HCT116 (cell line): ENCODE results near the gene CCL23. TPM values are rescaled to one million over a fixed set of nuclear protein-coding genes. Genes with fewer than 3 reads are reported as not detected.

Experiments used
- ATAC-seq: fragments of 200-7000 bp; cut with Tn5 transposase; 2 replicates; pipeline ENCODE4 v1.9.1; 2020; ENCODE audit warnings: mild to moderate bottlenecking, moderate library complexity
- BruUV-seq: library from RNA; stranded (reverse); fragments of 400-500 nt; replicated peaks from 2 replicates; lab custom pipeline; 2021; lab: Mats Ljungman, UMichigan
- CTCF ChIA-PET: fragments of 300-600 bp; sonication (Branson Sonifier 250); formaldehyde crosslinking; loops from one replicate; lab custom pipeline; 2021; ENCODE audit warnings: antibody characterized with exemption; lab: Charles Lee
- POLR2A ChIA-PET: fragments of 300-600, 350-600 bp; sonication (Branson Sonifier 250); formaldehyde crosslinking; loops from one replicate; lab custom pipeline; 2021; ENCODE audit warnings: antibody characterized with exemption; lab: Charles Lee
- RAD21 ChIA-PET, 2 experiments: fragments of 300-600 bp; sonication (Branson Sonifier 250); formaldehyde crosslinking; loops; one replicate each; lab custom pipeline; 2023; ENCODE audit warnings: low total read pairs in 2 of 2; ENCODE audit not compliant: uncharacterized antibody in 2 of 2, unreplicated experiment in 2 of 2, low non-redundant PET in 1 of 2; lab: Charles Lee
- DNase-seq: peaks from one replicate; pipeline ENCODE4 v3.0.0-alpha.2; 2010; ENCODE audit warnings: low read depth, low spot score
- H2AFZ ChIP-seq: fragments of 200-600 bp; shearing (Covaris generic), sonication (generic); 2 replicates; pipeline ENCODE4 v1.6.1; 2017; ENCODE audit warnings: low read depth, mixed run types, mixed read lengths, antibody characterized with exemption, low read length; ENCODE audit not compliant: poor library complexity, severe bottlenecking
- H3K27ac ChIP-seq: 2 replicates; pipeline ENCODE4 v1.5.1; 2012; ENCODE audit warnings: low read depth, low read length
- H3K27me3 ChIP-seq: fragments of 200-600 bp; sonication (generic); 2 replicates; pipeline ENCODE4 v1.6.1; 2016; ENCODE audit warnings: mixed run types, low read length, mixed read lengths; ENCODE audit not compliant: insufficient read depth
- H3K36me3 ChIP-seq, 2 experiments: fragments of 200-500 bp in 1 of 2; fragments of 200-600 bp in 1 of 2; sonication (Bioruptor generic) in 1 of 2; sonication (generic) in 1 of 2; 2 replicates each; pipeline versions ENCODE4 v1.5.1 to v1.6.1; 2014 to 2016; ENCODE audit warnings: low read length in 2 of 2, inconsistent platforms in 1 of 2, mixed read lengths in 1 of 2, mixed run types in 1 of 2; ENCODE audit not compliant: insufficient read depth in 2 of 2, control insufficient read depth in 1 of 2
- H3K4me1 ChIP-seq, 2 experiments: fragments of 200-600 bp in 1 of 2; sonication (generic) in 1 of 2; 2 replicates each; pipeline versions ENCODE4 v1.5.1 to v1.6.1; 2012 to 2017; ENCODE audit warnings: low read length in 2 of 2, inconsistent platforms in 1 of 2, mild to moderate bottlenecking in 1 of 2, mixed read lengths in 1 of 2, mixed run types in 1 of 2, moderate library complexity in 1 of 2; ENCODE audit not compliant: insufficient read depth in 2 of 2, control insufficient read depth in 1 of 2
- H3K4me2 ChIP-seq: fragments of 200-600 bp; sonication (generic); 2 replicates; pipeline ENCODE4 v1.6.1; 2017; ENCODE audit warnings: mixed run types, low read length, mixed read lengths
- H3K4me3 ChIP-seq, 2 experiments: fragments of 200-600 bp in 1 of 2; sonication (generic) in 1 of 2; replicated peaks in 1 of 2; 2 replicates each; pipeline ENCODE4 v1.5.1; 2011 to 2016; ENCODE audit warnings: low read length in 2 of 2, control low read depth in 1 of 2, low read depth in 1 of 2, mild to moderate bottlenecking in 1 of 2, mixed read lengths in 1 of 2, mixed run types in 1 of 2
- H3K79me2 ChIP-seq: fragments of 200-600 bp; sonication (generic); 2 replicates; pipeline ENCODE4 v1.6.1; 2017; ENCODE audit warnings: mild to moderate bottlenecking, mixed run types, low read length, moderate library complexity, mixed read lengths; ENCODE audit not compliant: insufficient read depth
- H3K9ac ChIP-seq: fragments of 200-600 bp; sonication (generic); 2 replicates; pipeline ENCODE4 v1.6.1; 2016; ENCODE audit warnings: low read length, mixed read lengths
- H3K9me2 ChIP-seq: fragments of 200-600 bp; sonication (generic), shearing (Covaris generic); 2 replicates; pipeline ENCODE4 v1.6.1; 2017; ENCODE audit warnings: mixed run types, mild to moderate bottlenecking, moderate library complexity; ENCODE audit not compliant: insufficient read depth
- H3K9me3 ChIP-seq, 2 experiments: fragments of 200-500 bp in 1 of 2; fragments of 200-600 bp in 1 of 2; sonication (Bioruptor generic) in 1 of 2; sonication (generic) in 1 of 2; 2 replicates each; pipeline ENCODE4 v1.6.1; 2014 to 2017; ENCODE audit warnings: low read length in 2 of 2, mixed read lengths in 2 of 2, inconsistent platforms in 1 of 2, low read depth in 1 of 2, mild to moderate bottlenecking in 1 of 2, mixed run types in 1 of 2, moderate library complexity in 1 of 2; ENCODE audit not compliant: control insufficient read depth in 1 of 2, insufficient read depth in 1 of 2
- H4K20me1 ChIP-seq: fragments of 200-600 bp; sonication (generic), shearing (Covaris generic); 2 replicates; pipeline ENCODE4 v1.6.1; 2017; ENCODE audit warnings: mixed run types, mild to moderate bottlenecking, moderate library complexity; ENCODE audit not compliant: insufficient read depth
- CBX3 ChIP-seq: IDR thresholded peaks from 2 replicates; pipeline ENCODE4 v1.6.1; 2012; ENCODE audit warnings: low read depth
- CEBPB ChIP-seq: IDR thresholded peaks from 2 replicates; pipeline ENCODE4 v1.6.1; 2012; ENCODE audit warnings: low read depth
- EGR1 ChIP-seq: IDR thresholded peaks from 2 replicates; pipeline ENCODE4 v1.6.1; 2012; ENCODE audit warnings: low read depth
- ELF1 ChIP-seq: IDR thresholded peaks from 2 replicates; pipeline ENCODE4 v1.6.1; 2012; ENCODE audit warnings: low read depth, borderline replicate concordance
- EZH2 ChIP-seq: fragments of 200-600 bp; sonication (generic); IDR thresholded peaks from 2 replicates; pipeline ENCODE4 v1.6.1; 2017; ENCODE audit warnings: antibody characterized with exemption, mixed run types
- EZH2phosphoT487 ChIP-seq: fragments of 200-600 bp; IDR thresholded peaks from 2 replicates; pipeline ENCODE4 v1.6.1; 2018; ENCODE audit warnings: antibody characterized with exemption, borderline replicate concordance
- FOSL1 ChIP-seq: IDR thresholded peaks from 2 replicates; pipeline ENCODE4 v1.6.1; 2012; ENCODE audit warnings: low read depth
- POLR2AphosphoS5 ChIP-seq: IDR thresholded peaks from 2 replicates; pipeline ENCODE4 v1.6.1; 2011; ENCODE audit warnings: mild to moderate bottlenecking, low read depth, low read length, moderate library complexity
- RAD21 ChIP-seq: IDR thresholded peaks from 2 replicates; pipeline ENCODE4 v1.6.1; 2012; ENCODE audit warnings: low read depth, mild to moderate bottlenecking
- SIN3A ChIP-seq: IDR thresholded peaks from 2 replicates; pipeline ENCODE4 v1.6.1; 2012; ENCODE audit warnings: low read depth
- SP1 ChIP-seq: IDR thresholded peaks from 2 replicates; pipeline ENCODE4 v1.6.1; 2012; ENCODE audit warnings: low read depth
- SRF ChIP-seq: IDR thresholded peaks from 2 replicates; pipeline ENCODE4 v1.6.1; 2012; ENCODE audit warnings: low read depth
- YY1 ChIP-seq: IDR thresholded peaks from 2 replicates; pipeline ENCODE4 v1.6.1; 2011; ENCODE audit warnings: low read length, low read depth, moderate library complexity, mild to moderate bottlenecking; ENCODE audit not compliant: insufficient replicate concordance; ENCODE audit errors: extremely low read depth
- ZNF274 ChIP-seq: fragments of 200-500 bp; sonication (Bioruptor generic); IDR thresholded peaks from 2 replicates; pipeline ENCODE4 v1.6.1; 2014; ENCODE audit warnings: mild to moderate bottlenecking, low read depth, low read length, inconsistent platforms
- intact Hi-C: fragments of 100-400 bp; cut with micrococcal nuclease; formaldehyde crosslinking; loops from 2 replicates; pipeline ENCODE4 v1.10.0; 2022
- total RNA-seq: library from RNA; stranded (reverse); gene quantifications from one replicate; pipeline ENCODE4 v1.2.1, GENCODE V29; 2021; ENCODE audit not compliant: unreplicated experiment
- TF ChIP-seq, protein P1 (sequence below), 3 experiments: fragments of 200-600 bp in 1 of 3; sonication (generic) in 1 of 3; IDR thresholded peaks in 2 of 3; conservative IDR thresholded peaks in 1 of 3; 2 replicates each; pipeline ENCODE4 v1.5.1; 2012 to 2017; ENCODE audit warnings: low read depth in 2 of 3, low read length in 2 of 3, antibody characterized with exemption in 1 of 3, borderline replicate concordance in 1 of 3, control low read depth in 1 of 3, mild to moderate bottlenecking in 1 of 3, mixed read lengths in 1 of 3, mixed run types in 1 of 3, moderate library complexity in 1 of 3; ENCODE audit not compliant: insufficient read depth in 1 of 3
- TF ChIP-seq, protein P2 (sequence below): IDR thresholded peaks from 2 replicates; pipeline ENCODE4 v1.6.1; 2012
- TF ChIP-seq, protein P3 (sequence below): IDR thresholded peaks from 2 replicates; pipeline ENCODE4 v1.6.1; 2011; ENCODE audit warnings: mild to moderate bottlenecking, low read length, moderate library complexity; ENCODE audit not compliant: insufficient replicate concordance; ENCODE audit errors: extremely low read depth

The CCL23 gene
- total RNA-seq, 1 experiment from 2014 or later: not detected

DNA sequence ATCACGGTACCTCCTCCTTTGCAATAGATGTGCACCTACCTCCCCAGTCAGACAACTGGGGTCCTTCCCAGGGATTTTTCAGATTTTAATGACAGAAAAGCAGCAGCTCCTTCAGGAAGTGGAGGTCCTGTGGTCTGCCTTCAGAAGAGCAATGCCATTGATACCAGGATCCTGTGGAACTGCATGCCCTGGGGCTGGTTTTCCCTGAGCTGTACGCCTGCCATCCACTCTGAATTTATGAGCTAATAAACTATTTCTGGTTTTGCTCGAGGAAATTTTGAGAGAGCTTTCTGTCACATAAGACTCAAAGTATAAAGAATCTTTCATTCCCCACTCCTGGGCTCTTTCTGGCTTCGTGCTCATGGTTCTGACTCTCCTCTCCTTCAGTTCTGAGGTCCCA, 10.0 kb upstream of the CCL23 start (continued):
- TF ChIP-seq, protein P1, sequence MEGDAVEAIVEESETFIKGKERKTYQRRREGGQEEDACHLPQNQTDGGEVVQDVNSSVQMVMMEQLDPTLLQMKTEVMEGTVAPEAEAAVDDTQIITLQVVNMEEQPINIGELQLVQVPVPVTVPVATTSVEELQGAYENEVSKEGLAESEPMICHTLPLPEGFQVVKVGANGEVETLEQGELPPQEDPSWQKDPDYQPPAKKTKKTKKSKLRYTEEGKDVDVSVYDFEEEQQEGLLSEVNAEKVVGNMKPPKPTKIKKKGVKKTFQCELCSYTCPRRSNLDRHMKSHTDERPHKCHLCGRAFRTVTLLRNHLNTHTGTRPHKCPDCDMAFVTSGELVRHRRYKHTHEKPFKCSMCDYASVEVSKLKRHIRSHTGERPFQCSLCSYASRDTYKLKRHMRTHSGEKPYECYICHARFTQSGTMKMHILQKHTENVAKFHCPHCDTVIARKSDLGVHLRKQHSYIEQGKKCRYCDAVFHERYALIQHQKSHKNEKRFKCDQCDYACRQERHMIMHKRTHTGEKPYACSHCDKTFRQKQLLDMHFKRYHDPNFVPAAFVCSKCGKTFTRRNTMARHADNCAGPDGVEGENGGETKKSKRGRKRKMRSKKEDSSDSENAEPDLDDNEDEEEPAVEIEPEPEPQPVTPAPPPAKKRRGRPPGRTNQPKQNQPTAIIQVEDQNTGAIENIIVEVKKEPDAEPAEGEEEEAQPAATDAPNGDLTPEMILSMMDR (IDR thresholded peaks at IDR 0.05 in 2 of 3, conservative IDR thresholded peaks at IDR 0.05 in 1 of 3; ENCODE audit: borderline replicate concordance in 1 of 3, insufficient read depth in 1 of 3, low read depth in 2 of 3, low read length in 2 of 3): no peak
- no peak for TF ChIP-seq CBX3
- TF ChIP-seq ELF1: no peak
- TF ChIP-seq SRF: no peak
- no peak for TF ChIP-seq EGR1
- no peak for TF ChIP-seq EZH2phosphoT487
- TF ChIP-seq, protein P2, sequence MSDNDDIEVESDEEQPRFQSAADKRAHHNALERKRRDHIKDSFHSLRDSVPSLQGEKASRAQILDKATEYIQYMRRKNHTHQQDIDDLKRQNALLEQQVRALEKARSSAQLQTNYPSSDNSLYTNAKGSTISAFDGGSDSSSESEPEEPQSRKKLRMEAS: no peak
- TF ChIP-seq EZH2: no peak
- TF ChIP-seq FOSL1: no peak
- no peak for TF ChIP-seq ZNF274
- TF ChIP-seq CEBPB: no peak

DNA sequence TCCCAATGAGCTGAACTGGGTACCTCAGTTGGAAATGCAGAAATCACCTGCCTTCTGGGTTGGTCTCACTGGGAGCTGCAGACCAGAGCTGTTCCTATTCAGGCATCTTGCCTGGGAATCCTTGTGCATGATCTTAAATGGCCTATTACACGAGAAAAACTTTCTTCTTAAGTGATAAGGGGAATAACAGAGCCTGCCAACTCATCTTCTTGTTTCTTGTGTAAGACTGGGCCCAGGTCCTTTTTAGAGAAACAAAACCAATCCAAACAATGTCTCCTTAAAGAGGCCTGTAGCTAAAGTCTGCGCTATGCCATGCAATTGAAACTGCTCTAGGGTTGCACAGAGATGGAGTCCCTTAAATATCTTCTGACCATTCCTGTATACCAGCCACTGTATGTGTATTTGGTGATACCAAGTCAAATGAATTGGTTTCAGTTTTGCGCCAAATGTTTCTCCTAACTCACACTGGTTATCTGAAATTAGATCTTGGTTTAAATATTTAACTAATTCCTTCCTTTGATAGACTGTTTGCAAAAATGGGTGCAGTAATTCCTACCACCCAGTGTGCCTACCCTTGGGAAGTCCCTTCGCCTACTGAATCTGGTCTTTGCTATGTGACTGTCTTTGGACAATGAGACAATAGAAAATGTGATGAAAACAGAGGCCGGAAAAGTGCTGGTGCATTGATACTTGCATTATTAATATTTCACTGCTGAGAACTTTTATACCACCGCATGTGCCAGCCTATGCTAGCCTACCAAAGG, 6.5 kb upstream of the CCL23 start:
- H3K4me2 ChIP-seq: no peak overlapping the region
- TF ChIP-seq YY1: no peak
- no peak for TF ChIP-seq EZH2
- no peak for TF ChIP-seq RAD21
- TF ChIP-seq, protein P3, sequence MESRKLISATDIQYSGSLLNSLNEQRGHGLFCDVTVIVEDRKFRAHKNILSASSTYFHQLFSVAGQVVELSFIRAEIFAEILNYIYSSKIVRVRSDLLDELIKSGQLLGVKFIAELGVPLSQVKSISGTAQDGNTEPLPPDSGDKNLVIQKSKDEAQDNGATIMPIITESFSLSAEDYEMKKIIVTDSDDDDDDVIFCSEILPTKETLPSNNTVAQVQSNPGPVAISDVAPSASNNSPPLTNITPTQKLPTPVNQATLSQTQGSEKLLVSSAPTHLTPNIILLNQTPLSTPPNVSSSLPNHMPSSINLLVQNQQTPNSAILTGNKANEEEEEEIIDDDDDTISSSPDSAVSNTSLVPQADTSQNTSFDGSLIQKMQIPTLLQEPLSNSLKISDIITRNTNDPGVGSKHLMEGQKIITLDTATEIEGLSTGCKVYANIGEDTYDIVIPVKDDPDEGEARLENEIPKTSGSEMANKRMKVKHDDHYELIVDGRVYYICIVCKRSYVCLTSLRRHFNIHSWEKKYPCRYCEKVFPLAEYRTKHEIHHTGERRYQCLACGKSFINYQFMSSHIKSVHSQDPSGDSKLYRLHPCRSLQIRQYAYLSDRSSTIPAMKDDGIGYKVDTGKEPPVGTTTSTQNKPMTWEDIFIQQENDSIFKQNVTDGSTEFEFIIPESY: no peak
- TF ChIP-seq POLR2AphosphoS5: no peak
- no peak for TF ChIP-seq CBX3
- no peak for TF ChIP-seq SIN3A
- TF ChIP-seq SP1: no peak
- TF ChIP-seq, protein P1 (IDR thresholded peaks at IDR 0.05 in 2 of 3, conservative IDR thresholded peaks at IDR 0.05 in 1 of 3; ENCODE audit: borderline replicate concordance in 1 of 3, insufficient read depth in 1 of 3, low read depth in 2 of 3, low read length in 2 of 3): no peak
- no peak for TF ChIP-seq EZH2phosphoT487
- no peaks in the 10 kb centered on the region for H3K79me2 ChIP-seq
- CTCF ChIA-PET: no interaction called here
- H3K9me2 ChIP-seq: no peaks in the 10 kb centered on the region
- no peaks in the 10 kb centered on the region for H3K36me3 ChIP-seq
- H3K9me3 ChIP-seq: no peaks in the 10 kb centered on the region
- intact Hi-C loops: no loop called here
- H3K9ac ChIP-seq: no peak overlapping the region
- H4K20me1 ChIP-seq: no peaks in the 10 kb centered on the region
- ATAC-seq (no peak), DNase-seq (no peak)
- no peaks in the 10 kb centered on the region for H3K4me1 ChIP-seq
- BruUV-seq: no TSS peak
- no peak overlapping the region for H3K27ac ChIP-seq
- peaks cover 13% of the 10 kb centered on the region for H3K27me3 ChIP-seq
- RAD21 ChIA-PET: no interaction called here
- POLR2A ChIA-PET: no interaction called here
- H3K4me3 ChIP-seq: no peak overlapping the region
- H2AFZ ChIP-seq: no peak overlapping the region
